A673 (cell line): ENCODE measurements around the gene IFT57.

Experiments used
- CTCF ChIP-seq: fragments of 300-800, 200-600 bp; sonication (generic); conservative IDR thresholded peaks from 2 replicates; pipeline ENCODE4 v1.5.1; 2017; ENCODE audit warnings: low read depth, mild to moderate bottlenecking, antibody characterized with exemption, low read length, moderate library complexity, mixed read lengths
- EZH2 ChIP-seq: fragments of 200-600 bp; sonication (generic); IDR thresholded peaks from 2 replicates; pipeline ENCODE4 v1.6.1; 2017; ENCODE audit warnings: borderline replicate concordance, low read depth, mild to moderate bottlenecking, mixed read lengths, antibody characterized with exemption, low read length; ENCODE audit not compliant: poor library complexity, severe bottlenecking

GRCh38 chr3:108156312-108156853, 65.8 kb downstream of the IFT57 start:
- no peak for TF ChIP-seq CTCF
- no peak for TF ChIP-seq EZH2
